HTR-8/SVneo (cell line): Measurements from ENCODE around the gene RCOR3.
A peak's percentile ranks its signal among the peaks of the same experiment; 100 is the strongest.
"Not testable (repeated sequence)": the region's sequence is repeated elsewhere in the genome, so short reads cannot be mapped to it uniquely, and the experiment has no call there.

Experiments
- DNase-seq: peaks from one replicate; pipeline ENCODE4 v3.0.0; 2011; ENCODE audit warnings: low spot score, mixed read lengths; ENCODE audit not compliant: insufficient read length
- FAIRE-seq: peaks from 2 replicates; lab custom pipeline; 2011; peaks lifted over from hg19 to GRCh38; lab: Jason Lieb, UNC

RCOR3 gene

DNA sequence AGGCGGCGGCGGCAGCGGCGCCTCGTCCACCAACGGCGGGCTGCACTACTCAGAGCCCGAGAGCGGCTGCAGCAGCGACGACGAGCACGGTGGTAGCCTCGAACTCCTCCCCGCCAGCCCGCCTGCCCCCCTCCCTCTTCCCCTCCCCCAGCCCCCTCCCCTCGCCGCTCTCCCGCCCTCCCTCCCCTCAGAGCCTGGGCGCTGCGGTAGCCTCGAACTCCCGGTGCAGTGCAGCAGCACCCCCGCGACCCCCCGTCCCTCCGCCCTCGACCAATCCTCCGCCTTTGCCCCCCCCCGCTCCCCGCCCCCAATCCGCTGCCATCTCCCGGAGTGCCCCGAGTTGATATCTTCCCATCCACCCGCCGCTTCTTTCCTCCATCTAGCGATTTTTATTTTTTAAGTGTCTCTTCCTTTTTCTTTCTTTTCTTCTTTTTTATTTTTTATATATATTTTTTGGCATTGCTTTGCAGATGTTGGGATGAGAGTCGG is 516 bp downstream of the RCOR3 start:
- DNase-seq (peak; percentile 61), FAIRE-seq (no peak)

- no peak for FAIRE-seq
- DNase-seq: peak; percentile 64
Observed at GRCh38 chr1:211260141-211261107, 1.3 kb downstream of the RCOR3 start.

- FAIRE-seq (no peak), DNase-seq (no peak)
Observed at GRCh38 chr1:211261229-211261628, 2.1 kb downstream of the RCOR3 start.

DNA sequence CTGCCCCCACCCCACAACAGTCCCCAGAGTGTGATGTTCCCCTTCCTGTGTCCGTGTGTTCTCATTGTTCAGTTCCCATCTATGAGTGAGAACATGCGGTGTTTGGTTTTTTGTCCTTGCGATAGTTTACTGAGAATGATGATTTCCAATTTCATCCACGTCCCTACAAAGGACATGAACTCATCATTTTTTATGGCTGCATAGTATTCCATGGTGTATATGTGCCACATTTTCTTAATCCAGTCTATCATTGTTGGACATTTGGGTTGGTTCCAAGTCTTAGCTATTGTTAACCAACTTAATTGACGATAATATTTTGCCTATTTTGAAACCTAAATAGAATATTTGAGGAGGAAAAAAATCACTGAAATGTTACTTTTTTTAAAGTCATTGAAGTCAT is 3.9 kb downstream of the RCOR3 start:
- not testable (repeated sequence) for FAIRE-seq, DNase-seq

GRCh38 chr1:211267204-211267857 is 8.2 kb downstream of the RCOR3 start:
- FAIRE-seq (no peak), DNase-seq (no peak)

GRCh38 chr1:211279340-211279739 is 20.2 kb downstream of the RCOR3 start:
- FAIRE-seq (no peak), DNase-seq (no peak)

DNA sequence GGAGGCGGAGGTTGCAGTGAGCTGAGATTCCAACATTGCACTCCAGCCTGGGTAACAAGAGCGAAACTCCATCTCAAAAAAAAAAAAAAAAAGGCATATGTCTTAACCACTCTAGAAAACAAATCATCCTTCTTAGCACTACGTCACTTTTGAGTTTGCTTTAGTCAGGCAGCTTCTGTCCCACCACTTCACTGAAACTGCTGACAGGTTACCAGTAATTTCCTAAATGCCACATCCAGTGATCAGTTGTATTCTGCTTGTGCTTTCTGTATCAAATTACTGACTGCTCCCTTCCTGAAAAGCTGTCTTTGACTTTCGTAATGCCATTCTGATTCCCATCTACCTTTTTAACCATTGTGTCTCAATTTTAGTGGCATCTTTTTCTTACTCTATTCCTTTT is 21.7 kb downstream of the RCOR3 start:
- DNase-seq (no peak), FAIRE-seq (no peak)

DNA sequence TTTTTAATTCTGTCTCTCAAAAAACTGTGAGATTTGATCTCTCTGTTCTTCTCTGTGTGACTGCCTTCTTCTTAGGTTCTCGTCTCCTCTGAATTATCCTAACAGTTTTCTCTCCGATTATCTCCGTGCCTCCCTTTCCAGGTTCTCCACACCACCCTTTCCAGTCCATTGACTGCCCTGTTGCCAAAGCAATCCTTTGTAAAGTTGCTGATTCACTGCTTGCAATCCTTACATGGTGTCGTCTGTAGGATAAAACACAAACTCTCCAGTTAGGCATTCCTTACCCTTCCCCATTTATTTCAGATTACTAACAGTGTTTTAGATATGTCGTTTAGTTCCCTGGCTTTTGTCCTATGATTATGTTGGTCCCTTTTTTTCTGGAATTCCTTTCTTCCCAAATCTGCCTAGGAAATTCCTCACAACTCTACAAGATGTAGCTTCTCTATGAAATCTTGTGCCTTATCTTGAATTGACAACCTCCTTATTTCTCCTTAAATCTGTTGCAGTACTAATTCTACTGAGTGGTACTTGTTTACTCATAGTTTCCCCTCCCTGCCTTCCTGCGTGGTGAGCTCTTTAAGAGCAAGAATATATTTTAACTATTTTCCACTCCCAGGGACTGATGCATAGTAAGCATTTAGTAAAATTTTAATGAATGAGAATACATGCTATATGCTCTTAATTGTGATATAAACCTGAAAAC is 22.3 kb downstream of the RCOR3 start:
- FAIRE-seq: no peak

GRCh38 chr1:211282023-211282373 is 22.8 kb downstream of the RCOR3 start:
- no peak for FAIRE-seq
- DNase-seq: no peak

More for the DNA sequence above, 22.3 kb downstream of the RCOR3 start:
- DNase-seq: no peak

- FAIRE-seq (no peak), DNase-seq (no peak)
Observed at GRCh38 chr1:211285196-211285595, 26.0 kb downstream of the RCOR3 start.

- FAIRE-seq (no peak), DNase-seq (no peak)
Observed at GRCh38 chr1:211287218-211287617, 28.1 kb downstream of the RCOR3 start.

- FAIRE-seq (no peak), DNase-seq (no peak)
Observed at GRCh38 chr1:211292411-211292810, 33.2 kb downstream of the RCOR3 start.

DNA sequence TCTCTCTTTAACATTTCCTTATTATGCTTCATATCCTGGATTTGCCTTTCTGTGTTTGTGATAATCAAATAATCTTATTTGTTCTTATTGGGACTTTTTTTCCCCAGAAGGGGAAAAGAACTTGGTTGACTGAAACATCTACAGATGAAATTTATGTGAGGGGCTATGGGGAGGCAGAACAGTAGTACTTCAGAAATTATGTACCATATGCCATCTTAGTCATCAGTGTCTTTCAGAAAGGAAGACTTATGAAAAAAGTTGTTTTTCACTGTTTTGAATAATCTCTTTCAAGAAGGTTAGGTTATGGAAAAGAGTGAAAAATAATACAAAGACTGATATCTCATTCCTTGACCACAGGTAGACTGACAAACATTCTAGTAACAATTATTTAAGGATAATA is 37.2 kb downstream of the RCOR3 start:
- FAIRE-seq (no peak), DNase-seq (no peak)

GRCh38 chr1:211305044-211305443 is 45.9 kb downstream of the RCOR3 start:
- DNase-seq (no peak), FAIRE-seq (no peak)

DNA sequence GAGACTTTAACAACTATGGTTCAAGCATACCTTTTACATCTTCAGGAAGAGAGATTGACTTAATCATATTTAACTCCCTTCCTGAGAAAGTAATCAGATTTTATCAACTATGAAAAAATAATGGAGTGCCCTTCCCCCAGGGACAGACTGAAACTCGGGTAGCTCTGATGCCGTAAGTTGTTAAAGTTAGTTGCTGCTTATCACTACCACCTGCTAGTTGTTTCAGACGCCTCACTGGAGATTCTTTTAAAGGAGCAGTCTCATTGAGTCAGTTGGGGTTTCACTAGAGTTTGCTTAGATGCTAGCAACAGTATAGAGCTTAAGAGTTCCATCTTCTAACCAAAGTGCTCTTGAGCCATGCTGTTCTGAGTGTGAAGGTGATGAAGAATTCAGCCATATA is 50.5 kb downstream of the RCOR3 start:
- FAIRE-seq (no peak), DNase-seq (no peak)

DNA sequence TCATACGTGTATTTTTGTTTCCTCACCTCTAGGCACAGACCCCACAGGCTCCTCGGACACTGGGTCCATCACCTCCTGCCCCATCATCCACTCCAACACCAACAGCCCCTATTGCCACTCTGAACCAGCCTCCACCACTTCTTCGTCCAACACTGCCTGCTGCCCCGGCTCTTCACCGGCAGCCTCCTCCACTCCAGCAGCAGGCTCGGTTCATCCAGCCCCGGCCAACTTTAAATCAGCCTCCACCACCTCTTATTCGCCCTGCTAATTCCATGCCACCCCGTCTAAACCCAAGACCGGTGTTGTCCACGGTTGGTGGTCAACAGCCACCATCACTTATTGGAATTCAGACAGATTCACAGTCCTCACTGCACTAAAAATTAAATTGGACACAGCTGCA is 54.2 kb downstream of the RCOR3 start:
- DNase-seq (no peak), FAIRE-seq (peak; percentile 54)

GRCh38 chr1:211318576-211319280 is 59.6 kb downstream of the RCOR3 start:
- FAIRE-seq: no peak
- no peak for DNase-seq

DNA sequence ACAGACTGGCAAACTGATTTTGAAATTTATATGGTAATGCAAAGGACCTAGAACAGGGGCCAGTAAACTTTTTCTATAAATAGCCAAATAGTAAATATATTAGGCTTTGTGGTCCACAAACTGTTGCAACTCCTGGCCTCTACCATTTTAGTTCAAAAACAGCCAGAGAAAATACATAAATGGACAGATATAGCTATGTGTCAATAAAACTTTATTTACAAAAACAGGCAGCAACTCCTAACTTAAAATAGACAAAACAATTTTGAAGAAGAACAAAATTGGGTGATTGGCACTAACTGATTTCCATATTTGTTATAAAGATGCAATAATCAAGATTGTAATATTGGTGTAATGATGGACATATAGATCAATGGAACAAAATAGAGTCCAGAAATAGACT is 60.7 kb downstream of the RCOR3 start:
- no peak for DNase-seq
- no peak for FAIRE-seq

DNA sequence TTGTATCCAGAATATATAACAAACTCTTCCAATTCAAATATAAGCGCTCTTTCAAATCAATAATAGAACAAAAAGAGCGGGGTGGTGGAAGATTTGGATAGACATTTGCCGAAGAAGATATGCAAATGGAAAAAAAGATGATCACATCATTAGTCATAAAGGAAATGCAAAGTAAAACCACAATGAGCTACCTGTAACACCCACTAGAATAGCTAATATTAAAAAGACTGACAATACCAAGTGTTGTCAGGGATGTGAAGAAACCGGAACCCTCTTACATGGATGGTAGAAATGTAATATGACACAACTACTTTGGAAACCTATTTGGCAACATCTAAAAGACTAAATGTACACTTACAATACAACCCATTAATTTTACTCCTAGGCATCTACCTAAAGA is 61.8 kb downstream of the RCOR3 start:
- FAIRE-seq (no peak), DNase-seq (no peak)

DNA sequence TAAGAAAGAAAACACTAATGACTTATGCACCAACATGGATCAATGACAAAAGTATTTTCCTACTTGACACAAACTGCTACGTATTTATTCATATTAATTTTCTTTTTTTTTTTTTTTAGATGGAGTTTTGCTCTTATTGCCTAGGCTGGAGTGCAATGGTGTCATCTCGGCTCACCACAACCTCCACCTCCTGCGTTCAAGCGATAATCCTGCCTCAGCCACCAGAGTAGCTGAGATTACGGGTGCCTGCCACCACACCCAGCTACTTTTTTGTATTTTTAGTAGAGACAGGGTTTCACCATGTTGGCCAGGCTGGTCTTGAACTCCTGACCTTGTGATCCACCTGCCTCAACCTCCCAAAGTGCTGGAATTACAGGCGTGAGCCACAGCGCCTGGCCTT is 62.5 kb downstream of the RCOR3 start:
- DNase-seq, FAIRE-seq: not testable (repeated sequence)
